ENCODE data around the gene UBTD2. TPM values are rescaled to one million over a fixed set of nuclear protein-coding genes. Genes with fewer than 3 reads are reported as not detected.

UBTD2 gene, protein sequence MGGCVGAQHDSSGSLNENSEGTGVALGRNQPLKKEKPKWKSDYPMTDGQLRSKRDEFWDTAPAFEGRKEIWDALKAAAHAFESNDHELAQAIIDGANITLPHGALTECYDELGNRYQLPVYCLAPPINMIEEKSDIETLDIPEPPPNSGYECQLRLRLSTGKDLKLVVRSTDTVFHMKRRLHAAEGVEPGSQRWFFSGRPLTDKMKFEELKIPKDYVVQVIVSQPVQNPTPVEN
- 46.3 and 50.6 TPM in 2 replicates for total RNA-seq

DNA sequence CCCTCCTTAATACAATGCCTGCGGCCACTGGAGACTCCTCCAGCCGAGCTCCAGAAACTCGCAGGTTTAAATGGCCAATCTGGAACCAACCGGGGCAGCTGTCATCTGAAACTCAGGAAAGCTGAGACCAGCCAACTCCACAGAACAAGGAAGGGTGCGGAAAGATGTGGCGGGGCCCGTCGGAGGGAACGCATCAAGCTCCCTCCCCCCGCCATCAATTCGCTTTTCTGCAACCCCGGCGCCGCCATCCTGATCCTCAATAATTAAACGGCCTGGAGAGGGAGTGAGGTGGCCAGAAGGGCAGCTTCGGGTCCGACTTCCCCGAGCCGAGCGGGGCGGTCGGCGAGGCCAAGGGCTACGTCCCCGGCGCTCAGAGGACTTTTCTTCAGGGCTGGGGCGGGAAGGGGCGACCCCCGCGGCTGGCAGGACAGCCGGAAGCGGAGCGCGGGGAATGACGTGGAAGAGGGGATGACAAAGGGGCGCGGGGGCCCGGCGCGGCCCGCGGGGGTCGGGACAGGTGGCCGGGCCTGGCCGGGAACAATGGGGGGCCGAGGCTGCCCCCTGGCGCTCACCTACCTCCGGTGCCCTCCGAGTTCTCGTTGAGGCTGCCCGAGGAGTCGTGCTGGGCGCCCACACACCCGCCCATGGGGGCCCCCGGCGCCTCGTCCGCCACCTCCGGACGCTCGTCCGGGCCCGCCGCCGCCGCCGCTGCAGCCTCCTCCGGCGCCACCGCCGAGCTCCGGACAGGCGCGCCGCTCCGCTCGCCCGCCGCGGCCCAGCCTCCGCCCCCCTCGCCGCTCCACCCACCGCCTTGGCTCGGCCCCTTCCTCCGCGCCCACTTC is at the start of gene UBTD2:
Gene UBTD2 (minus strand): TSS at position 745 of the 842 bp plus-strand sequence. CDS start 99 bp downstream, at position 646.

DNA sequence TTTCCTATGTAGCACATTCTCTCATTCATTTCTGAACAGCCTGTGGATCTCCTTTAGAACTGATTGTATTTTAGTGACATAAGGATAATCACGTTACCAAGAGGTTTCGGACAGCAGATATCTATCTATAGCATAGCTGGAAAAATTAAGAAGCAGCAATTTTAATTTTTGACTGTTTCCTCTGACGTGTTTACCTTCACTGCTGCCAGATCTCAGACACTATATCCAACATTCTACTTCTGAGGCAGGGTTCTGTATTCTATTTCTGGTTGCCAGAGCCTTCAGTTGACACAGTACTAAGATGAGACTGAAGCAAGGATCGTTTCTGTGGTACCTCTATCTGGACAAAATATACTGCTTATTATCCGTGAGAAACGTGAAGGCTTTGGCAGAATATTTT is 89.7 kb downstream of the UBTD2 start, which contains the start of gene EFCAB9:
Gene EFCAB9 (plus strand): TSS at position 301 of the 400 bp plus-strand sequence. CDS start 1 bp downstream, at position 302.

DNA sequence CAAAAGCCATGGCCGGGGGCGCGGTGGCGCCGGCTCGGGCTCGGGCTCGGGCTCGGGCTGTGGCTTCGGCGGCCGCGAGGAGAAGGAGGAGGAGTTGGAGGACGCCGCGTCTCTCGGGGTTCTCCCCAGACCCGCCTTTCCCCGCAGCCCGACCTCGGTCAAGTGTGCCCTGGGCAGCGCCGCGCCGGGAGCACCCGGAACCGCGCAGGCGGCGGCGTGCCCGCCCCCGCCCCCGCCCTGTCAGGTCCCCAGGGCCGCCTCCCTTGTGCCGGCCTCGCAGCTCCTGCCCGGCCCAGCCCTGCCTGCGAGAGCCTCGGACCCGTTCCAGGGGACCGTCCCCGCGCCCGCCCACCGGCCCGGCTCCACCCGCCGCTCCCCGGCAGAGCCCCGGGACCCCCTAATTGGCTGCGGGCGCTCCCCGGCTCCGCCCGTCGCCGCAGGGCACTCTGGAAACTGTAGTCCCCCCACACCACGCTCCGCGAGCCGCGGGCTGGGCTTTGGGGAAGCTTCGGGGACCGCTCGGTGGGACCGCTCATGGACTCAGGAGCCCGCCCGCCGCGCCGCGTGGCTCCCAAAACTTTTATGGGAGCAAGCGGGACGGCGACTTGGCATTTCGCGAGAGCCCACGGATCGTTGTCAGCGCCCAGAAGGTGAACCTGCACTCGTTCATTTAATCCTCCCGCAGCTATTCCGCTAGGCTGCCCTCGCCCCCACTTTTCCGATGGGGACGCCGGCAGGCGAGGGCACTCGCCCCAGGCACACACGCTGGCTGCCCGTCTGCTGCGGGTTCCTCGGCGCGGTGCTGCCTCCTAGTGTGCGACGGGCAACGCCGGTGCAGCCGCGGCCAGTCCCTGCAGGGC is 95.3 kb downstream of the UBTD2 start, which contains the start of gene STK10:
Gene STK10 (minus strand): TSS at position 192 of the 860 bp plus-strand sequence. CDS start 182 bp downstream, at position 10.

Small RNA genes within 50 kb of the gene (small RNA-seq; reads per million reads assigned to genes)
- not detected for gene RF00191

Other genes starting within 250 kb of the UBTD2 start
- gene STK10, start 95.5 kb downstream of the UBTD2 start, total RNA-seq: 88.8 and 91.8 TPM in 2 replicates
- gene EFCAB9, start 89.6 kb downstream of the UBTD2 start, total RNA-seq: not detected in 2 replicates
- 75.4 and 96.2 TPM in 2 replicates for gene SH3PXD2B, start 170.8 kb upstream of the UBTD2 start, total RNA-seq

Measured in hair follicle dermal papilla cell (primary cell).